K562 (cell line): ENCODE measurements around the gene PEX5L. TPM values are rescaled to one million over a fixed set of nuclear protein-coding genes. Genes with fewer than 3 reads are reported as not detected.

Experiments
- ATAC-seq: fragments of 200-7000 bp; cut with Tn5 transposase; 3 replicates; pipeline ENCODE4 v1.9.1; 2020; ENCODE audit warnings: moderate library complexity
- BruUV-seq: library from RNA; stranded (reverse); fragments of 400-500 nt; replicated peaks from 2 replicates; lab custom pipeline; 2021; lab: Mats Ljungman, UMichigan
- CTCF ChIA-PET: fragments of 300-600 bp; formaldehyde crosslinking; extraction: SDS; loops from one replicate; lab custom pipeline; 2021; ENCODE audit warnings: low intra/inter-chr PET ratio; lab: Yijun Ruan, JAX
- POLR2A ChIA-PET: fragments of 300-600, 350-650 bp; sonication (Branson Sonifier 250); formaldehyde crosslinking; extraction: SDS; loops from one replicate; lab custom pipeline; 2021; ENCODE audit warnings: antibody characterized with exemption, inconsistent platforms; lab: Yijun Ruan, JAX
- DNase-seq, 4 experiments: peaks; one replicate each; pipeline versions ENCODE4 v3.0.0 to v3.0.0-alpha.2; 2011 to 2018; ENCODE audit warnings: low spot score in 3 of 4, mixed read lengths in 3 of 4; ENCODE audit errors: extremely low read depth in 1 of 4
- FAIRE-seq: peaks from 2 replicates; lab custom pipeline; 2011; peaks lifted over from hg19 to GRCh38; lab: Jason Lieb, UNC
- H2AFZ ChIP-seq: 2 replicates; pipeline ENCODE4 v1.6.0; 2011; ENCODE audit warnings: low read depth, low read length, control low read depth, inconsistent platforms
- H3K27ac ChIP-seq: fragments of 200-600 bp; 3 replicates; pipeline ENCODE4 v1.8.0; 2011; ENCODE audit warnings: low read depth, mild to moderate bottlenecking, control low read depth, inconsistent platforms, low read length, moderate library complexity, mixed read lengths; ENCODE audit errors: extremely low read depth
- H3K27me3 ChIP-seq, 2 experiments: fragments of 300-600 bp in 1 of 2; 2 replicates in 1 of 2; 3 replicates in 1 of 2; pipeline versions ENCODE4 v1.6.0 to v1.8.0; 2011; ENCODE audit warnings: inconsistent platforms in 2 of 2, low read length in 2 of 2, mild to moderate bottlenecking in 1 of 2, mixed read lengths in 1 of 2, moderate library complexity in 1 of 2; ENCODE audit not compliant: control insufficient read depth in 2 of 2, insufficient read depth in 2 of 2
- H3K36me3 ChIP-seq: fragments of 300-600 bp; 3 replicates; pipeline ENCODE4 v1.8.0; 2011; ENCODE audit warnings: mild to moderate bottlenecking, low read length, inconsistent platforms; ENCODE audit not compliant: control insufficient read depth, insufficient read depth
- H3K4me1 ChIP-seq, 2 experiments: fragments of 200-600 bp in 1 of 2; replicated peaks in 1 of 2; 2 replicates in 1 of 2; 3 replicates in 1 of 2; pipeline versions ENCODE4 v1.5.1 to v1.8.0; 2011; ENCODE audit warnings: inconsistent platforms in 2 of 2, low read length in 2 of 2, mild to moderate bottlenecking in 1 of 2, mixed read lengths in 1 of 2, moderate library complexity in 1 of 2; ENCODE audit not compliant: control insufficient read depth in 2 of 2, insufficient read depth in 2 of 2
- H3K4me2 ChIP-seq: 2 replicates; pipeline ENCODE4 v1.6.1; 2011; ENCODE audit warnings: low read length, control low read depth, inconsistent platforms, mixed read lengths; ENCODE audit not compliant: insufficient read depth
- H3K4me3 ChIP-seq: fragments of 200-600 bp; sonication (generic), shearing (Covaris generic); 2 replicates; pipeline ENCODE4 v1.5.1; 2016; ENCODE audit warnings: control low read depth, inconsistent platforms
- H3K79me2 ChIP-seq: fragments of 200-600 bp; 3 replicates; pipeline ENCODE4 v1.8.0; 2011; ENCODE audit warnings: low read length, inconsistent platforms; ENCODE audit not compliant: control insufficient read depth, insufficient read depth
- H3K9ac ChIP-seq, 2 experiments: 2 replicates each; pipeline versions ENCODE4 v1.6.0 to v1.6.1; 2011; ENCODE audit warnings: low read depth in 2 of 2, low read length in 2 of 2, control low read depth in 1 of 2, inconsistent platforms in 1 of 2, mild to moderate bottlenecking in 1 of 2, mixed read lengths in 1 of 2; ENCODE audit not compliant: insufficient read depth in 1 of 2
- H3K9me1 ChIP-seq: one replicate; pipeline ENCODE4 v1.6.0; 2011; ENCODE audit warnings: inconsistent platforms, mild to moderate bottlenecking, low read length, moderate library complexity; ENCODE audit not compliant: control insufficient read depth, insufficient read depth
- H3K9me3 ChIP-seq: replicated peaks from 2 replicates; pipeline ENCODE4 v1.5.1; 2011; ENCODE audit warnings: low read depth, low read length, inconsistent platforms; ENCODE audit not compliant: control insufficient read depth, insufficient read depth
- H4K20me1 ChIP-seq: replicated peaks from 2 replicates; pipeline ENCODE4 v1.6.1; 2011; ENCODE audit warnings: low read length, inconsistent platforms, mixed read lengths; ENCODE audit not compliant: control insufficient read depth, insufficient read depth
- NFYB ChIP-seq: IDR thresholded peaks from 2 replicates; pipeline ENCODE4 v1.6.1; 2011; ENCODE audit warnings: mild to moderate bottlenecking, moderate library complexity; ENCODE audit not compliant: insufficient read length; ENCODE audit errors: extremely low read depth
- SMARCB1 ChIP-seq: IDR thresholded peaks from 2 replicates; pipeline ENCODE4 v1.6.1; 2011; ENCODE audit warnings: improper control_type of control experiment, low read depth; ENCODE audit not compliant: insufficient read length
- THRAP3 ChIP-seq: fragments of 450-650 bp; IDR thresholded peaks from 2 replicates; pipeline ENCODE4 v1.6.1; 2016; ENCODE audit warnings: mild to moderate bottlenecking, inconsistent platforms, borderline replicate concordance
- ZNF212 ChIP-seq: fragments of 450-650 bp; formaldehyde crosslinking; IDR thresholded peaks from 2 replicates; pipeline ENCODE4 v1.4.0; 2020; ENCODE audit warnings: mild to moderate bottlenecking
- WGBS: fragments of 100-300 bp; shearing (Covaris generic); methylation state at CpG from one replicate; pipeline ENCODE4 v1.1.6; 2016; ENCODE audit warnings: low coverage, mixed read lengths; ENCODE audit not compliant: insufficient coverage; ENCODE audit errors: missing lambda C conversion rate; 5-methylcytosine and 5-hydroxymethylcytosine counted together
- in situ Hi-C: fragments of 300-500 bp; cut with MboI; formaldehyde crosslinking; loops from 4 replicates; pipeline ENCODE4 v1.15.0; 2018; ENCODE audit warnings: inconsistent platforms, mixed read lengths
- intact Hi-C: fragments of 100-400 bp; cut with micrococcal nuclease; formaldehyde crosslinking; loops from 2 replicates; pipeline ENCODE4 v1.14.2; 2022
- polyA plus RNA-seq, 8 experiments: library from polyadenylated mRNA; depleted of rRNA in 4 of 8; stranded (reverse) in 5 of 8; unstranded in 3 of 8; fragments of >200 nt; fragmentation: Nextera tagmentation in 2 of 8; fragmentation: Illumina TruSeq in 1 of 8; extraction: Ambion mirVana in 2 of 8; extraction: Trizol in 1 of 8; gene quantifications; 2 replicates each; pipeline versions ENCODE4 v1.2.1 to v1.2.3, GENCODE V29; 2011 to 2014; ENCODE audit warnings: inconsistent platforms in 1 of 8, missing spikeins in 1 of 8
- total RNA-seq, 7 experiments: library from RNA; depleted of rRNA in 6 of 7; stranded (reverse); fragments of >200 nt in 6 of 7; fragmentation: Illumina TruSeq in 2 of 7; extraction: Trizol in 2 of 7; gene quantifications; 2 replicates each; pipeline versions ENCODE4 v1.2.1 to v1.2.3, GENCODE V29; 2011 to 2021; ENCODE audit warnings: low replicate concordance in 1 of 7
- TF ChIP-seq, protein P1 (sequence below), 2 experiments: fragments of 450-650 bp; conservative IDR thresholded peaks; 2 replicates each; pipeline ENCODE4 v1.6.1; 2017; ENCODE audit warnings: mild to moderate bottlenecking in 2 of 2, moderate library complexity in 2 of 2
- TF ChIP-seq, protein P2 (sequence below), 2 experiments: fragments of 450-650 bp; IDR thresholded peaks; 2 replicates each; pipeline ENCODE4 v1.6.1; 2016; ENCODE audit warnings: mild to moderate bottlenecking in 2 of 2, borderline replicate concordance in 1 of 2, low read depth in 1 of 2, moderate library complexity in 1 of 2
- TF ChIP-seq, protein P3 (sequence below): sonication (generic); formaldehyde crosslinking; IDR thresholded peaks from 2 replicates; pipeline ENCODE4 v1.8.0; 2022; ENCODE audit warnings: missing genetic modification reagents, mild to moderate bottlenecking, borderline replicate concordance
- TF ChIP-seq, protein P4 (sequence below): fragments of 450-650 bp; IDR thresholded peaks from 2 replicates; pipeline ENCODE4 v1.6.1; 2014; ENCODE audit warnings: low read depth, mild to moderate bottlenecking, moderate library complexity, borderline replicate concordance

PEX5L gene
- total and polyA plus RNA-seq, 9 of the 15 experiments (the other 6 are each of a cell fraction or from before 2014, with no cell fraction given), result not detected

DNA sequence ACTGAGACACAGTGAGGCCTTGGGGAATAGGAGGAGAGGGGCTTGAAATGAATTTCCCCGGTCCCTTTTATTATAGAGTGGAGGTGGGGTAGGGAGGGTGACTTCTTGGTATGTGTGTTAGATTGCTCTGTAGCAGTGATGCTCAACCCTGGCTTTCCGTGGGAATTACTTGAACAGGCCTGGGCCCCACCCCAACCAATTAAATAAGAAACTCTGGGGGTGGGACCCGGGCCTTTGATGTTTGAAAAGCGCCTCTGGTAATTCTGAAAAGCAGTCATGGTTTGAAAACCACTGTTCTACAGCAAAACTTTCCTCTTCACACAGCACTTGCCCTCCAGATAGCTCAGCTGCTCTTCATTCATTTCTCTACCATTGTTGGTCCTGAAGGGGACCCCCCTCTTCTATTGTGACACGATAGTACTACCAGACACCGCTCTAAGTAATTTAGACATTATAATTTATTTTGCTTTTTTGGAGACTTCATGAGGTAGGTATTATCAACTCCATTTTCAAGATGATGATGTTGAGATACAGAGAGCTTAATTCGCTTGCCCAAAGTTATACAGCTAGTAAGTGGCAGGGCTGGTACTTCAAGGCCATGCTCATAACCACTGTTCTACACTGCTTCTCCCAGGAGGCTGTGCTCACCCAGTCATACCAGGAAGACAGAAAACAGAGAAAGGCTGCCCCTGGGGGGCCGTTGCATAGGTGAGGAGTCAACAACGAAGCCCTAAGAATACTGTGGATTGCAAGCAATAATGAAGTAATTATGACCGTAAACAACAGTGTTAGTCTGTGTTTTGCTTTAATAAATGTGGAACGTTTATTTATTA, 176.2 kb downstream of the PEX5L start:
- no peak overlapping the region for H3K27ac ChIP-seq
- in situ Hi-C loops (no loop called here), intact Hi-C loops (no loop called here)
- H3K4me2 ChIP-seq, result no peak overlapping the region
- no peaks in the 10 kb centered on the region for H3K36me3 ChIP-seq
- no peaks in the 10 kb centered on the region for H3K79me2 ChIP-seq
- no peak for ATAC-seq
- H3K9me3 ChIP-seq, result no peaks in the 10 kb centered on the region
- no peaks in the 10 kb centered on the region for H4K20me1 ChIP-seq
- 0% methylated on average over 11 of the region's 11 CpGs for WGBS
- no peak for FAIRE-seq
- POLR2A ChIA-PET, result no interaction called here
- H3K9me1 ChIP-seq, result no peaks in the 10 kb centered on the region
- no peaks in the 10 kb centered on the region for H3K4me1 ChIP-seq
- CTCF ChIA-PET, result no interaction called here
- DNase-seq, result no peak
- no peak overlapping the region for H3K9ac ChIP-seq
- H3K27me3 ChIP-seq, result no peaks in the 10 kb centered on the region
- H3K4me3 ChIP-seq, result no peak overlapping the region
- no TSS peak for BruUV-seq
- H2AFZ ChIP-seq, result no peak overlapping the region
- TF ChIP-seq, protein P1, sequence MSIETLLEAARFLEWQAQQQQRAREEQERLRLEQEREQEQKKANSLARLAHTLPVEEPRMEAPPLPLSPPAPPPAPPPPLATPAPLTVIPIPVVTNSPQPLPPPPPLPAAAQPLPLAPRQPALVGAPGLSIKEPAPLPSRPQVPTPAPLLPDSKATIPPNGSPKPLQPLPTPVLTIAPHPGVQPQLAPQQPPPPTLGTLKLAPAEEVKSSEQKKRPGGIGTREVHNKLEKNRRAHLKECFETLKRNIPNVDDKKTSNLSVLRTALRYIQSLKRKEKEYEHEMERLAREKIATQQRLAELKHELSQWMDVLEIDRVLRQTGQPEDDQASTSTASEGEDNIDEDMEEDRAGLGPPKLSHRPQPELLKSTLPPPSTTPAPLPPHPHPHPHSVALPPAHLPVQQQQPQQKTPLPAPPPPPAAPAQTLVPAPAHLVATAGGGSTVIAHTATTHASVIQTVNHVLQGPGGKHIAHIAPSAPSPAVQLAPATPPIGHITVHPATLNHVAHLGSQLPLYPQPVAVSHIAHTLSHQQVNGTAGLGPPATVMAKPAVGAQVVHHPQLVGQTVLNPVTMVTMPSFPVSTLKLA (conservative IDR thresholded peaks at IDR 0.05), result no peak
- TF ChIP-seq NFYB, result no peak
- TF ChIP-seq, protein P2, sequence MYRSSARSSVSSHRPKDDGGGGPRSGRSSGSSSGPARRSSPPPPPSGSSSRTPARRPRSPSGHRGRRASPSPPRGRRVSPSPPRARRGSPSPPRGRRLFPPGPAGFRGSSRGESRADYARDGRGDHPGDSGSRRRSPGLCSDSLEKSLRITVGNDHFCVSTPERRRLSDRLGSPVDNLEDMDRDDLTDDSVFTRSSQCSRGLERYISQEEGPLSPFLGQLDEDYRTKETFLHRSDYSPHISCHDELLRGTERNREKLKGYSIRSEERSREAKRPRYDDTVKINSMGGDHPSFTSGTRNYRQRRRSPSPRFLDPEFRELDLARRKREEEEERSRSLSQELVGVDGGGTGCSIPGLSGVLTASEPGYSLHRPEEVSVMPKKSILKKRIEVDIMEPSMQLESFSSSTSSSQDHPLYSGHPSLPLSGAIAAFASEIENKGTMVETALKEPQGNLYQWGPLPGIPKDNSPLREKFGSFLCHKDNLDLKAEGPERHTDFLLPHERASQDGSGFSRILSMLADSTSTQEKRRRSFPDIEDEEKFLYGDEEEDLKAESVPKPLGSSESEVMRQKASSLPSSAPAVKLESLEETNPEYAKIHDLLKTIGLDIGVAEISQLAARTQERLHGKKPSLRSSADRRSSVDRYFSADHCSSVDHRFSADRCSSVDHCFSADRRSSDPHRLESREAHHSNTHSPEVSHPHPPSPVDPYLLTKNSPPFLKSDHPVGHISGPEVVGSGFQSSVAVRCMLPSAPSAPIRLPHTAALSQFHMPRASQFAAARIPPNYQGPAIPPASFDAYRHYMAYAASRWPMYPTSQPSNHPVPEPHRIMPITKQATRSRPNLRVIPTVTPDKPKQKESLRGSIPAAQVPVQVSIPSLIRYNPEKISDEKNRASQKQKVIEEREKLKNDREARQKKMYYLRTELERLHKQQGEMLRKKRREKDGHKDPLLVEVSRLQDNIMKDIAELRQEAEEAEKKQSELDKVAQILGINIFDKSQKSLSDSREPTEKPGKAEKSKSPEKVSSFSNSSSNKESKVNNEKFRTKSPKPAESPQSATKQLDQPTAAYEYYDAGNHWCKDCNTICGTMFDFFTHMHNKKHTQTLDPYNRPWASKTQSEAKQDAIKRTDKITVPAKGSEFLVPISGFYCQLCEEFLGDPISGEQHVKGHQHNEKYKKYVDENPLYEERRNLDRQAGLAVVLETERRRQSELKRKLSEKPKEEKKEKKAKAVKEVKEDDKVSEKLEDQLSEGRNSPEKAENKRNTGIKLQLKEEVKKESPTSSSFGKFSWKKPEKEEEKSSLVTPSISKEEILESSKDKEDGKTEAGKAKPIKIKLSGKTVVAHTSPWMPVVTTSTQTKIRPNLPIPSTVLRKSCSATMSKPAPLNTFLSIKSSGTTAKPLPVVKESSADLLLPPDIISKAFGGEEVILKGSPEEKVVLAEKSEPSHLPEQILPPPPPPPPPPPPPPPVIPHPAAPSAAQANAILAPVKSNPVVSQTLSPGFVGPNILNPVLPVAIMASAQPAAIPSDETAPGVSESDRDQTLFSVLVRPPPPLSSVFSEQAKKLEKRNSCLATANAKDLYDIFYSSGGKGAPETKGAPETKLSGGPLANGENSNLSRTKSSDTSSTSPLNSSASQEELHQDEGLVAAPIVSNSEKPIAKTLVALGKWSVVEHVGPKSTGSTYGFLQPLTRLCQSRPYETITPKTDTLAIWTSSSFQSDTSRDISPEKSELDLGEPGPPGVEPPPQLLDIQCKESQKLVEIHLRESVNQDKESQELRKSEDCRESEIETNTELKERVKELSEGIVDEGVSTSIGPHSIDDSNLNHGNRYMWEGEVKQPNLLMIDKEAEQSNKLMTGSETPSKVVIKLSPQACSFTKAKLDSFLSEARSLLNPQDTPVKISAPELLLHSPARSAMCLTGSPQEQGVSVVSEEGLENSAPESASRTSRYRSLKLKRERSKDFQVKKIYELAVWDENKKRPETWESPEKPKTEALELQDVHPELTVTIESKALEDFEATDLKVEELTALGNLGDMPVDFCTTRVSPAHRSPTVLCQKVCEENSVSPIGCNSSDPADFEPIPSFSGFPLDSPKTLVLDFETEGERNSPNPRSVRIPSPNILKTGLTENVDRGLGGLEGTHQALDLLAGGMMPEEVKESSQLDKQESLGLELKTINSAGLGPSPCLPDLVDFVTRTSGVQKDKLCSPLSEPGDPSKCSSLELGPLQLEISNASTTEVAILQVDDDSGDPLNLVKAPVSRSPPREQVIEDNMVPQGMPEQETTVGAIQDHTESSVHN (IDR thresholded peaks at IDR 0.05; ENCODE audit: borderline replicate concordance in 1 of 2, low read depth in 1 of 2), result no peak
- TF ChIP-seq, protein P3, sequence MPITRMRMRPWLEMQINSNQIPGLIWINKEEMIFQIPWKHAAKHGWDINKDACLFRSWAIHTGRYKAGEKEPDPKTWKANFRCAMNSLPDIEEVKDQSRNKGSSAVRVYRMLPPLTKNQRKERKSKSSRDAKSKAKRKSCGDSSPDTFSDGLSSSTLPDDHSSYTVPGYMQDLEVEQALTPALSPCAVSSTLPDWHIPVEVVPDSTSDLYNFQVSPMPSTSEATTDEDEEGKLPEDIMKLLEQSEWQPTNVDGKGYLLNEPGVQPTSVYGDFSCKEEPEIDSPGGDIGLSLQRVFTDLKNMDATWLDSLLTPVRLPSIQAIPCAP (CRISPR knock-in tag), result no peak
- TF ChIP-seq SMARCB1, result no peak
- no peak for TF ChIP-seq THRAP3
- no peak for TF ChIP-seq ZNF212 (CRISPR knock-in tag)
- TF ChIP-seq, protein P4, sequence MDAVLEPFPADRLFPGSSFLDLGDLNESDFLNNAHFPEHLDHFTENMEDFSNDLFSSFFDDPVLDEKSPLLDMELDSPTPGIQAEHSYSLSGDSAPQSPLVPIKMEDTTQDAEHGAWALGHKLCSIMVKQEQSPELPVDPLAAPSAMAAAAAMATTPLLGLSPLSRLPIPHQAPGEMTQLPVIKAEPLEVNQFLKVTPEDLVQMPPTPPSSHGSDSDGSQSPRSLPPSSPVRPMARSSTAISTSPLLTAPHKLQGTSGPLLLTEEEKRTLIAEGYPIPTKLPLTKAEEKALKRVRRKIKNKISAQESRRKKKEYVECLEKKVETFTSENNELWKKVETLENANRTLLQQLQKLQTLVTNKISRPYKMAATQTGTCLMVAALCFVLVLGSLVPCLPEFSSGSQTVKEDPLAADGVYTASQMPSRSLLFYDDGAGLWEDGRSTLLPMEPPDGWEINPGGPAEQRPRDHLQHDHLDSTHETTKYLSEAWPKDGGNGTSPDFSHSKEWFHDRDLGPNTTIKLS, result no peak
